PFSK-1 (cell line): ENCODE data around the gene TMEM200A.

Experiments used
- FOXP2 ChIP-seq: optimal IDR thresholded peaks from 2 replicates; pipeline ENCODE3; 2011; ENCODE audit warnings: borderline replicate concordance, control low read depth, inconsistent platforms; ENCODE audit not compliant: insufficient read depth; ENCODE audit errors: extremely low read length, extremely low read depth
- POLR2AphosphoS5 ChIP-seq: IDR thresholded peaks from 2 replicates; pipeline ENCODE4 v1.6.1; 2012; ENCODE audit warnings: low read depth, mild to moderate bottlenecking, control low read depth, low read length, moderate library complexity
- REST ChIP-seq, 2 experiments: IDR thresholded peaks; 2 replicates each; pipeline versions ENCODE4 v1.6.1 to v1.8.0; 2011 to 2012; ENCODE audit warnings: low read depth in 2 of 2, low read length in 2 of 2, control low read depth in 1 of 2, inconsistent platforms in 1 of 2, mild to moderate bottlenecking in 1 of 2, moderate library complexity in 1 of 2; ENCODE audit not compliant: insufficient read depth in 1 of 2
- SIN3A ChIP-seq: IDR thresholded peaks from 2 replicates; pipeline ENCODE4 v1.6.1; 2012; ENCODE audit warnings: mild to moderate bottlenecking, low read length, moderate library complexity, borderline replicate concordance; ENCODE audit not compliant: insufficient read depth
- TAF1 ChIP-seq: IDR thresholded peaks from 2 replicates; pipeline ENCODE4 v1.6.1; 2012; ENCODE audit warnings: low read length, control low read depth, borderline replicate concordance; ENCODE audit not compliant: insufficient read depth

- TF ChIP-seq REST (IDR thresholded peaks at IDR 0.05; ENCODE audit: insufficient read depth in 1 of 2, low read depth in 2 of 2, low read length in 2 of 2) (no peak), POLR2AphosphoS5 (no peak), SIN3A (no peak), TAF1 (no peak), FOXP2 (no peak)
These were observed 7.0 kb downstream of the TMEM200A start for GRCh38 chr6:130372786-130373185.
